Choroid plexus epithelial cell (primary cell): ENCODE results near the gene TAAR5.
"Not testable (repeated sequence)": the region's sequence is repeated elsewhere in the genome, so short reads cannot be mapped to it uniquely, and the experiment has no call there.

Experiments used
- DNase-seq: peaks from one replicate; pipeline ENCODE4 v3.0.0-alpha.2; 2010; ENCODE audit warnings: low read depth
- H3K4me3 ChIP-seq: 2 replicates; pipeline ENCODE4 v1.5.1; 2011; ENCODE audit warnings: low read depth, mild to moderate bottlenecking, control low read depth, low read length, moderate library complexity
- CTCF ChIP-seq: conservative IDR thresholded peaks from 2 replicates; pipeline ENCODE4 v1.5.1; 2011; ENCODE audit warnings: low read depth, mild to moderate bottlenecking, control low read depth, inconsistent platforms, low read length, moderate library complexity

TAAR5 gene

GRCh38 chr6:132589454-132589853, at the start of gene TAAR5:
TAAR5 (minus strand) TSS chr6:132589741; CDS start chr6:132589686, 55 bp downstream.
- DNase-seq, result no peak
- H3K4me3 ChIP-seq, result no peak within 1 kb of the TSS
- TF ChIP-seq CTCF, result no peak

- not testable (repeated sequence) for H3K4me3 ChIP-seq, DNase-seq
Observed at GRCh38 chr6:132637135-132637534, 47.6 kb upstream of the TAAR5 start.

GRCh38 chr6:132635906-132636305, 46.4 kb upstream of the TAAR5 start:
- H3K4me3 ChIP-seq, DNase-seq: not testable (repeated sequence)

- H3K4me3 ChIP-seq, result not testable (repeated sequence)
Observed at GRCh38 chr6:132635288-132635687, 45.7 kb upstream of the TAAR5 start.

GRCh38 chr6:132634796-132635195, 45.3 kb upstream of the TAAR5 start:
- no peak overlapping the region for H3K4me3 ChIP-seq
- no peak for TF ChIP-seq CTCF
- no peak for DNase-seq

More at GRCh38 chr6:132635288-132635687, 45.7 kb upstream of the TAAR5 start:
- not testable (repeated sequence) for DNase-seq

- no peak for TF ChIP-seq CTCF
- DNase-seq, result no peak
- H3K4me3 ChIP-seq, result no peak overlapping the region
Observed at GRCh38 chr6:132633362-132633761, 43.8 kb upstream of the TAAR5 start.

GRCh38 chr6:132624175-132624574, 34.6 kb upstream of the TAAR5 start, which contains the start of gene TAAR2:
TAAR2 (minus strand) TSS chr6:132624275; CDS start chr6:132624275, 0 bp downstream.
- no peak within 1 kb of the TSS for H3K4me3 ChIP-seq
- no peak for TF ChIP-seq CTCF
- DNase-seq, result no peak

- no peak for TF ChIP-seq CTCF
- H3K4me3 ChIP-seq, result no peak overlapping the region
- no peak for DNase-seq
Observed at GRCh38 chr6:132623106-132623845, 33.7 kb upstream of the TAAR5 start.
